Rectal smooth muscle tissue (tissue), 1 donor: Measurements from ENCODE around the gene MB21D2.
A peak's percentile ranks its signal among the peaks of the same experiment; 100 is the strongest.

ENCODE experiments used
- H3K27ac ChIP-seq: one replicate; pipeline ENCODE4 v1.7.0; 2013; ENCODE audit warnings: low read depth, low read length, inconsistent platforms
- H3K27me3 ChIP-seq: one replicate; pipeline ENCODE4 v1.7.0; 2013; ENCODE audit warnings: low read length; ENCODE audit not compliant: control insufficient read depth, insufficient read depth
- H3K36me3 ChIP-seq: one replicate; pipeline ENCODE4 v1.7.0; 2013; ENCODE audit warnings: low read length; ENCODE audit not compliant: control insufficient read depth, insufficient read depth
- H3K4me1 ChIP-seq: one replicate; pipeline ENCODE4 v1.7.0; 2013; ENCODE audit warnings: low read length; ENCODE audit not compliant: control insufficient read depth, insufficient read depth
- H3K4me3 ChIP-seq: one replicate; pipeline ENCODE4 v1.7.0; 2013; ENCODE audit warnings: low read length
- H3K9ac ChIP-seq: one replicate; pipeline ENCODE4 v1.7.0; 2013; ENCODE audit warnings: low read length

The MB21D2 gene

DNA sequence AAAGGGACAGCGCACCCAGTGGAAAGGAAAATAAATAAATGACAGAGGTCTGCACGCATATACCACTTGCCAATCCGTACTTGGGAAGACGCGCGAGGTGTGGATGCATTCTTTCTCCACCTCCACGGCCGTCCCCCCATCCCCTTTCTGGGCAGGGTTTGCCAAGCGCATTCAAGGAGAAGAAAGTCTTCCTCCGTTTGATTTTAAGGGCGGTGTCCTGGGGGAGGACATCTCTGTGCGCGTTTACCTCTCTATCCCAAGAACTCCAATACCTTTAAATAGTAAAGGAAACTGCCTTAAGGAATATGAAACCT lies 576 bp upstream of the MB21D2 start:
- H3K27me3 ChIP-seq, result no peaks in the 10 kb centered on the region
- peak overlapping the region; percentile 91 for H3K27ac ChIP-seq
- H3K4me1 ChIP-seq, result peaks cover 11% of the 10 kb centered on the region
- peak overlapping the region; percentile 25 for H3K9ac ChIP-seq
- no peaks in the 10 kb centered on the region for H3K36me3 ChIP-seq
- H3K4me3 ChIP-seq, result peak overlapping the region; percentile 87

DNA sequence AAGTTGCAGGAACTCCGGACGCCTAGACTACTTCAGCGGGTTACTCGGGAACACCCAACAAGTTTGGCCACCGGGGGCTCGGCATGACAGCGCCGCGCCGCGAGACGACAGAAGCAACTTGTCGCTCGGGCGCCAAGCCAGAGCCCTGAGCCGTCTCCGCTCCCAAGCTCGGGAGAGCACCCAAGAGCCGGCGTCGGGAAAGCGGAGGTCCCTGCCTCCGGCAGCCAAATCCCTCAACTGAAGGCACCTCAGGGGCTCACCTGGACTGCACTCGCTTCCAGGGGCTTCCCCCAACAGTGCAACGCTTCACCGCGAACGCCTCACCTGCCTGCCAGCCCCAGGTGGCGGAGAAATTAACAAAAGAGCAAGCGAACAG lies 640 bp downstream of the MB21D2 start:
- peak overlapping the region; percentile 75 for H3K9ac ChIP-seq
- H3K36me3 ChIP-seq, result no peaks in the 10 kb centered on the region
- peak overlapping the region; percentile 73 for H3K27ac ChIP-seq
- peak overlapping the region; percentile 87 for H3K4me3 ChIP-seq
- no peaks in the 10 kb centered on the region for H3K27me3 ChIP-seq
- peaks cover 11% of the 10 kb centered on the region for H3K4me1 ChIP-seq

DNA sequence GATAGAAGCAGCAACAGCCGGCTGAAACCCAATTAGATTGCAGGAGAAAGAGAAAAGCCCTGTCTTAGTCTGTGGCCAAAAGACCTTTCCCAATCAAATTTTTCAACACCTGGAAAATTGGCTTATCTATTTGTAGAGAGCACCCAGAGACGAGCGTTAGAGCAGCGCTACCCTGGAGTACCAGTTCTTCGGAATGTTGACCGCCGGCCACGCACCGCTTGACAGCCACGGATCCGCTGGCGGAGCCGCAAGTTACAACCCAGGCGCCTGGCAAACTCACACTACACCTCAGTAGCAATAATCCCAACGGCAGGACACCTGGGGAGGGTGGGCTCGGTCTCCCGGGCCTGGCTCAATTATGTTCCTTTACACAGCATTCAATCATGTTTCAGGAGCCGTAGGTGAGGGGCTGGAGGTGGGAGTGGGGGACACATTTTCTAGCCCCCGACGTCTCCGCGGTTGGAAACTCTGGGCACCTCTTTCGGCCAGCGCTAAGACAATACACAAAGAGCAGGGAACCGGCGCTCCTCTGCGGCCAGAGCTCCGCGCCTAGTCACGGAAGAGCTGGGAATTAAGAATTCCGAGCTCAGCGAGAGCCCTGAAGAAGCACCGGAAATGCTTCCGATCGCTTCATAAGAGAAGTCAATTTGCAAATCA lies 1.2 kb downstream of the MB21D2 start:
- Histone ChIP-seq H3K27ac (peak overlapping the region; percentile 73), H3K9ac (peak overlapping the region; percentile 42), H3K27me3 (no peaks in the 10 kb centered on the region), H3K4me3 (peak overlapping the region; percentile 87), H3K36me3 (no peaks in the 10 kb centered on the region), H3K4me1 (peaks cover 7% of the 10 kb centered on the region)

GRCh38 chr3:192915722-192916121 lies 1.9 kb downstream of the MB21D2 start:
- no peaks in the 10 kb centered on the region for H3K27me3 ChIP-seq
- no peak overlapping the region for H3K9ac ChIP-seq
- no peak overlapping the region for H3K27ac ChIP-seq
- H3K4me1 ChIP-seq, result peaks cover 6% of the 10 kb centered on the region
- no peak overlapping the region for H3K4me3 ChIP-seq
- no peaks in the 10 kb centered on the region for H3K36me3 ChIP-seq

- H3K36me3 ChIP-seq, result no peaks in the 10 kb centered on the region
- H3K4me3 ChIP-seq, result no peak overlapping the region
- H3K4me1 ChIP-seq, result peaks cover 6% of the 10 kb centered on the region
- no peak overlapping the region for H3K27ac ChIP-seq
- no peak overlapping the region for H3K9ac ChIP-seq
- H3K27me3 ChIP-seq, result no peaks in the 10 kb centered on the region
Measured at GRCh38 chr3:192915304-192915703, 2.4 kb downstream of the MB21D2 start.

DNA sequence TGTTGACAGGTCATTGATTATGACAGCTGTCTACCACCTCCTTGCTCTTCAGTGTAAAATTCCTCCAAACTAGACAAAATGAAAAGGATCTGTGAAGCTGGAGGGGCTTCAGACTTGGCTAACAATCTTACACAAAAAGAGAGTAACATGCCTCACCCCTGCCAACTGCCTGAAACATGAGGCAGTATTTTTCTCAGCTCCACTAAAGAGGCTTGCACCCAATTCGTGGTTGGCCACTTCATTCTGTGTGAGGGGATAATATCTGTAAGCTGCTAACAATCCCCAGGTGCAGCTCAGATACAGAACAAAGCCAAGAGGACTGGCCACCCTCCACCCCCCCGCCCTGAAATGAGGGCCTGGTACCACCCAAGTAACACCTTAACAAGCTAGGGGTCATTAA lies 2.8 kb downstream of the MB21D2 start:
- H3K4me3 ChIP-seq, result no peak overlapping the region
- no peak overlapping the region for H3K9ac ChIP-seq
- H3K27ac ChIP-seq, result no peak overlapping the region
- H3K36me3 ChIP-seq, result no peaks in the 10 kb centered on the region
- no peaks in the 10 kb centered on the region for H3K27me3 ChIP-seq
- peaks cover 6% of the 10 kb centered on the region for H3K4me1 ChIP-seq

DNA sequence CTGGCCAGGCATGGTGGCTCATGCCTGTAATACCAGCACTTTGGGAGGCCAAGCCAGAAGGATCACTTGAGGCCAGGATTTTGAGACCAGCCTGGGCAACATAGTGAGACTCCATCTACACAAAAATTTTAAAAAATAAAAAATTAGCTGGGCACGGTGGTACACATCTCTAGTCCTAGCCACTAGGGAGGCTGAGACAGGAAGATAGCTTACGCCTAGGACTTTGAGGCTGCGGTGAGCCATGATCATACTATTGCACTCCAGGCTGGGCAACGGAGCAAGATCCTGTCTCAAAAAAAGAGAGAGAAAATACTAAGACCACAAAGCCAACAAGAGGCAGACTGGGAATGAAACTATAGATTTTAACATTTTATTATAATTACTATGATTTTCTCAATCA lies 4.1 kb downstream of the MB21D2 start:
- Histone ChIP-seq H3K36me3 (no peaks in the 10 kb centered on the region), H3K27me3 (no peaks in the 10 kb centered on the region), H3K4me1 (peaks cover under 1% of the 10 kb centered on the region), H3K27ac (no peak overlapping the region), H3K9ac (no peak overlapping the region), H3K4me3 (no peak overlapping the region)

- Histone ChIP-seq H3K27ac (no peak overlapping the region), H3K36me3 (no peaks in the 10 kb centered on the region), H3K27me3 (no peaks in the 10 kb centered on the region), H3K4me3 (no peak overlapping the region), H3K9ac (no peak overlapping the region), H3K4me1 (peaks cover 5% of the 10 kb centered on the region)
Measured at GRCh38 chr3:192911293-192911692, 6.4 kb downstream of the MB21D2 start.

DNA sequence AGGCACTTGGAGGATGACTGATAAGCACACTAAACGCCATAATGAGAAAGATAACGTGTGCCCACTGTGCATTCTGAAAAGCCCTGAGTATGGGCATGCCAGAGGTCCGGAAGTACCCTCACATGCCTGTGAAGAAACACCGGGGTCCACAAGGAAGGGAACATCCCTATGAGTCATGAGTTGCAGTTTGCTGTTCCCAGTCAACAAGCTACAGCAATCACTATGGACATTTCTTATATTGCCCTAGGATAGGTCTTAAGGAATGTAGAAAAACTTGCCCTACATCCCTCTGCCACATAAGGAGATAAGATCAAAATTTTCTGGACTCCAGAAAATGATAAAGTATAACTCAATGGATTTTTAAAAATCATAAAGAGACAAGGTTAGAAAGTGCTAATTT lies 9.9 kb downstream of the MB21D2 start:
- peaks cover 6% of the 10 kb centered on the region for H3K4me1 ChIP-seq
- no peaks in the 10 kb centered on the region for H3K27me3 ChIP-seq

DNA sequence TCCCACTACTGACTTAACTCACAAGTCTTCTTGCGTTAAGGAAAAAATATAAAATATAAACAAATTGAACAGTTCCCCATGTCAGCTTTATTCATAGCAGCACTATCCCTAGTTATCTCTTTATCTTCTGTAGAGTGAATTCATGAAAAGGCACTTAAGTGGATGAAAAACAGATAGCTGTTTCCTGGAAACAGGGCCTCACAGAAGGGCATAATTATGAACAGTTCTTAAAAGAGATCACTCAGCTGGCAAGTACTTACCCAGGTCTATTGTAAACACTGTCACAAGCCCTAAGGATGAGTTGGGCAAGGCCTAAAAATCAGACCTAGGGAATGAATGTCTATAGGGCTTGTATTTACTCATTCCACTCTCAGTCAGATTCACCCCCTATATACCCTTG lies 10.7 kb downstream of the MB21D2 start:
- no peaks in the 10 kb centered on the region for H3K36me3 ChIP-seq
- H3K4me1 ChIP-seq, result peaks cover 6% of the 10 kb centered on the region
- no peak overlapping the region for H3K27ac ChIP-seq
- H3K9ac ChIP-seq, result no peak overlapping the region
- H3K27me3 ChIP-seq, result no peaks in the 10 kb centered on the region
- no peak overlapping the region for H3K4me3 ChIP-seq

More for the DNA sequence above, 9.9 kb downstream of the MB21D2 start:
- Histone ChIP-seq H3K36me3 (no peaks in the 10 kb centered on the region), H3K9ac (no peak overlapping the region), H3K27ac (no peak overlapping the region), H3K4me3 (no peak overlapping the region)

DNA sequence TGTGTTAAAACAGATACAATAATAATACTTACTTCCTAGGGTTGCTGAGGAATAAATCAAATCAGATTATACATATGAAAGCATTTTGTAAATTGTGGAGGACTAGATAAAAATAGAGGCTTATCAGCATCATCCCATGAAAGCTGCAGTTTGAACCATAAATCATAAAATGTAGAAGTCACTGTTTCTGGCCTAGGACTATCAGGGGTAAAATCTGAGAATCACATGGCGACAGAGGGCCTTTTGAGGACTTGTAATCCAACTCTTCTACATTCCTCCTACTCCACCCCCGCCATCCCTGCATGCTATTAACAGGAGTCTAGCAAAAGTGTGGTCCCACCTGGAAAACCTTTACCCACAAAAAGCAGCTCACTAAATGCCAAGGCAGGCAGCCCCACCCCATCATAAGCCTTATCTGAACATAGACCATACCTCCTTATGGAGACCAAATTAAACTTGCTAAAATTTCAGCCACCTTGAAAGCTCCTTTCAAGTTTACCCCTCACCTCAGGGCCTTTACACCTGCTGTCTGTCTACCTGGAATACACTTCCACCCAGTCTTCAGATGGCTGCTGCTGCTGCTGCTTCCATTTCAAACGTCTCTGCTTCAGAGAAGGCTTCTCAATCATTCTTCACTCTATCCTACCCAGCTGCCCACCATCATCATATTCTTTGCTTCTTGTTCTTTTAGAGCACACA lies 11.5 kb downstream of the MB21D2 start:
- H3K27ac ChIP-seq, result no peak overlapping the region
- no peaks in the 10 kb centered on the region for H3K36me3 ChIP-seq
- H3K4me3 ChIP-seq, result no peak overlapping the region
- H3K9ac ChIP-seq, result no peak overlapping the region
- H3K27me3 ChIP-seq, result no peaks in the 10 kb centered on the region
- H3K4me1 ChIP-seq, result peaks cover 6% of the 10 kb centered on the region

GRCh38 chr3:192904632-192905289 lies 12.9 kb downstream of the MB21D2 start:
- no peak overlapping the region for H3K4me3 ChIP-seq
- no peaks in the 10 kb centered on the region for H3K27me3 ChIP-seq
- no peak overlapping the region for H3K9ac ChIP-seq
- H3K4me1 ChIP-seq, result peaks cover 6% of the 10 kb centered on the region
- H3K27ac ChIP-seq, result no peak overlapping the region
- no peaks in the 10 kb centered on the region for H3K36me3 ChIP-seq

- Histone ChIP-seq H3K9ac (no peak overlapping the region), H3K4me3 (no peak overlapping the region), H3K36me3 (no peaks in the 10 kb centered on the region), H3K4me1 (peaks cover 6% of the 10 kb centered on the region), H3K27ac (no peak overlapping the region), H3K27me3 (no peaks in the 10 kb centered on the region)
Measured at GRCh38 chr3:192902549-192902948, 15.1 kb downstream of the MB21D2 start.
